Aorta (tissue), 4 donors: Measurements from ENCODE around the gene FAM120A. TPM values are rescaled to one million over a fixed set of nuclear protein-coding genes. Genes with fewer than 3 reads are reported as not detected.

Experiments
- microRNA-seq, 2 donors: library from miRNA; unstranded; fragments of <30 nt; microRNA quantifications; one replicate each; pipeline ENCODE4 v1.2.0, GENCODE V29; 2020
- polyA plus RNA-seq, 2 donors: library from polyadenylated mRNA; stranded (reverse); fragments of 200-250 nt; gene quantifications; one replicate each; pipeline ENCODE4 v1.2.3, GENCODE V29; 2013
- total RNA-seq, 2 donors: library from RNA; stranded (reverse); fragmentation: NEBNext Ultra II Directional; extraction: Animal tissue kit (Norgen Biotek cat#: 25700); gene quantifications; one replicate each; pipeline ENCODE4 v1.2.1, GENCODE V29; 2021
- donor health status: healthy with polysubstance abuse.
- donor health status: Bipolar disorder and iron deficiency.
- donor health status: DM: no; HTN: no; CAD: no.
- donor health status: DM: yes; HTN: yes; CAD: no.

FAM120A gene
- total and polyA plus RNA-seq, 4 donors, result 30.7 to 88.6 (median 61.3) TPM

Small RNAs within 50 kb of the gene (microRNA-seq; reads per million reads assigned to microRNA genes)
- gene MIR548AU, result 0 reads per million in 2 donors

Other genes starting within 250 kb of the FAM120A start
- gene FAM120AOS, start 1.9 kb downstream of the FAM120A start, total RNA-seq, result 10 to 100 TPM; 38.3 to 40.1 TPM
- 10 to 100 TPM; 41.2 to 57.2 TPM for gene FAM120AOS, start 1.9 kb downstream of the FAM120A start, polyA plus RNA-seq
- 10 to 100 TPM; 29.2 to 32.4 TPM for gene PHF2, start 124.9 kb downstream of the FAM120A start, total RNA-seq
- 10 to 100 TPM; 10.3 to 26.7 TPM for gene PHF2, start 124.9 kb downstream of the FAM120A start, polyA plus RNA-seq